ENCODE data around the gene PPP1R17.

The PPP1R17 gene

GRCh38 chr7:31699050-31699449, 12.0 kb downstream of the PPP1R17 start:
- no peak for DNase-seq (ENCODE audit: low spot score)
- TF ChIP-seq CTCF (IDR thresholded peaks at IDR 0.05; ENCODE audit: extremely low read depth, missing control alignments) = no peak

DNA sequence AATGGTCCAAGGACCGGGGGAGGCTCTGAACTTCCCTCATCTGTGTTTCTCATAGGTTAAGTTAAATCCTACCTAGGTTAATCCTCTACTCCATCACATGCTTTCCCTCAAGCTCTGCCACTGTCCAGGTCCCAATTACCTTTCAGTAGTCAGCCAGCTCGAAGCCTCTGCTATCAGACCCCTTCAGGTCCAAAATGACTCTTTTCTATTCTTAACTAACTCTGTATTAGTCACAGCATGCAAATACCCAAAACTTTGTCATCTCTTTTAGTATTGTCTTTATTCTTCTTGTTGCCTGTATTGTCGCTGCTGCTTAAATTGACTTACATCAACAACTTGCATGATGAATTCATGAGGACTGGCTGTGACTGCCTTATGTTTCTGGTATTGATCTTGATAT, 15.3 kb downstream of the PPP1R17 start:
- DNase-seq (ENCODE audit: low spot score) = no peak
- no peak for TF ChIP-seq CTCF (IDR thresholded peaks at IDR 0.05; ENCODE audit: extremely low read depth, missing control alignments)

DNA sequence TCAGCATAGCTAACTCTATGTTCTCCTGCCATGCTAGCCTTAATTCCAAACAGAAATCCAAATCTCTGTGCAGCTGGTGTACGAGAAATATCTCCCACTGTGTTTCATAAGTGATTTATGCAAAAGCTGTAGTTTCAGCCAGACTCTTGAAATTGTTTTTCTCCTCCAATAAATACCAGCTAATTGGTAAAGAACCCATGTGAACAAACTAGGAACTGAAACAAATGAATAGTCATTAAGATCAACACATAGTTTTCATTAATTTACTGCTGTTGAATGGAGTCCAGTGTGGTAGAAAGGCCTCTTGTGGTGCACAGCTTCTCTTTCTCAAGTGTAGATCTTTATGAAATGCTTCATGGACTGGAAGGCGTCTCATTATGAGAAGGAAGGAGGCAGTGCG, 18.4 kb downstream of the PPP1R17 start:
- peak; percentile 17 for DNase-seq (ENCODE audit: low spot score)
- TF ChIP-seq CTCF (IDR thresholded peaks at IDR 0.05; ENCODE audit: extremely low read depth, missing control alignments) = no peak

DNA sequence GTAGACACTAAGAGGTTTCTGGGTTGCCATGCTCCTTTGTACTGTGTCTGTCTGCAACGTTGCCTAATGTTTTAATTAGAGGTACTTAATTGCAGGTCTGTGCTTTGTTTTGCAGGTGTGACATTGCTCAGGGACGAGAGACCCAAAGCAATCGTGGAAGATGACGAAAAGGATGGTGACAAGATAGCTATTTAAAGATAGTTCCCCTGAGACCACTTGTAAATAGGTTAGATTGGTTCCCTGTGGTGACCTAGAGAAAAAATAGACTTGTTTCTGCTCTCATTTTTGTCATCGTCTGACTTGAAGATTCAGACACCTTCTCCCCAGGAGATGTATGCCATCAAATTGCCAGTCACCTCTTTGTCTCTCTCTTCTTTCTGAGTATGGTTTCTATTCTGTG, 20.1 kb downstream of the PPP1R17 start:
- no peak for DNase-seq (ENCODE audit: low spot score)
- TF ChIP-seq CTCF (IDR thresholded peaks at IDR 0.05; ENCODE audit: extremely low read depth, missing control alignments) = no peak

GRCh38 chr7:31710171-31710570, 23.2 kb downstream of the PPP1R17 start:
- DNase-seq (ENCODE audit: low spot score) = no peak
- no peak for TF ChIP-seq CTCF (IDR thresholded peaks at IDR 0.05; ENCODE audit: extremely low read depth, missing control alignments)

DNA sequence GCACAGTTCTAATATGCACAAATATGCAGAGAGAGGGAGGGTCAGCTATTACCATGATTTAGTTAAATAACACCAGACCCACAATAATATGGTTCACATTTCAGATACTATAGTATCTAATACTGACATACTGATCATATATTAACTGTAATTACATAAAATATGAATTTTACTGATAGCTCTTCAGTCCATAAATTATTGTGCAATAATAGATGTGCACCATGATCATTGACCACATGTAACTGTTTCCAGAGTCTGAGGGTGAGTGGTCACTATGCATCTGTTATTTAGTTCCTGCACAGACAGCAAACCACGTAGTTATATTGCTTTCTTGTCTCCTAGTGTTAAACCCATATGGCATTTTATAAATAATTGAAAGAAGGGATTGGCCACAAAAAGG, 29.3 kb downstream of the PPP1R17 start:
- no peak for TF ChIP-seq CTCF (IDR thresholded peaks at IDR 0.05; ENCODE audit: extremely low read depth, missing control alignments)
- DNase-seq (ENCODE audit: low spot score) = no peak

- TF ChIP-seq CTCF (IDR thresholded peaks at IDR 0.05; ENCODE audit: extremely low read depth, missing control alignments) = no peak
Observed at GRCh38 chr7:31720366-31720765, 33.4 kb downstream of the PPP1R17 start.

More at GRCh38 chr7:31720366-31720765, 33.4 kb downstream of the PPP1R17 start:
- no peak for DNase-seq (ENCODE audit: low spot score)

All from GM20000 (cell line).